Right cardiac atrium (tissue), 5 donors: ENCODE measurements around the gene SCAMP2. TPM values are rescaled to one million over a fixed set of nuclear protein-coding genes. Genes with fewer than 3 reads are reported as not detected.

ENCODE experiments used
- ATAC-seq, 2 donors: fragments of 200-7000 bp; cut with Tn5 transposase; one replicate each; pipeline versions ENCODE4 v1.8.0 to v1.9.1; 2020; ENCODE audit warnings: moderate library complexity in 2 of 2, mild to moderate bottlenecking in 1 of 2
- DNase-seq, 3 donors: peaks; one replicate each; pipeline ENCODE4 v3.0.0-alpha.2; 2020
- H3K27ac ChIP-seq: one replicate; pipeline ENCODE4 v1.5.1; 2013; ENCODE audit warnings: mild to moderate bottlenecking, low read length, control low read depth, moderate library complexity
- H3K27me3 ChIP-seq: one replicate; pipeline ENCODE4 v1.6.1; 2013; ENCODE audit not compliant: control insufficient read depth, insufficient read depth
- H3K4me1 ChIP-seq: one replicate; pipeline ENCODE4 v1.6.1; 2013; ENCODE audit warnings: low read length; ENCODE audit not compliant: control insufficient read depth, insufficient read depth
- H3K4me3 ChIP-seq: one replicate; pipeline ENCODE4 v1.5.1; 2013; ENCODE audit warnings: low read length, control low read depth
- H3K9me3 ChIP-seq: one replicate; pipeline ENCODE4 v1.6.1; 2013; ENCODE audit warnings: low read length; ENCODE audit not compliant: control insufficient read depth
- WGBS: extraction: QIAGEN DNeasy Blood & Tissue Kit; methylation state at CpG from one replicate; pipeline ENCODE4 v1.1.7; 2013; 5-methylcytosine and 5-hydroxymethylcytosine counted together
- intact Hi-C, 4 donors: fragments of 100-400 bp; cut with DNase I; formaldehyde crosslinking; loops; one replicate each; pipeline versions ENCODE4 v1.11.0 to v1.14.0; 2022 to 2023
- microRNA-seq, 2 donors: library from miRNA; unstranded; fragments of <30 nt; microRNA quantifications; one replicate each; pipeline ENCODE4 v1.2.0, GENCODE V29; 2020 to 2021
- polyA plus RNA-seq: library from polyadenylated mRNA; stranded (reverse); fragments of 200-250 nt; gene quantifications from one replicate; pipeline ENCODE4 v1.2.3, GENCODE V29; 2013
- total RNA-seq, 4 donors: library from RNA; stranded (reverse); fragmentation: NEBNext Ultra II Directional; extraction: Animal tissue kit (Norgen Biotek cat#: 25700); gene quantifications; one replicate each; pipeline ENCODE4 v1.2.1, GENCODE V29; 2021
- donor health status: healthy with polysubstance abuse.
- donor health status: DM: no; HTN: yes; CAD: no.
- donor health status: DM: no; HTN: no; CAD: no.
- donor health status: DM: no; HTN: yes; CAD: no; lungs with severe emphysema.
- donor health status: DM: yes; HTN: yes; CAD: no.

The SCAMP2 gene
- total and polyA plus RNA-seq, 5 donors, result 36.1 to 67.1 (median 61.4) TPM

DNA sequence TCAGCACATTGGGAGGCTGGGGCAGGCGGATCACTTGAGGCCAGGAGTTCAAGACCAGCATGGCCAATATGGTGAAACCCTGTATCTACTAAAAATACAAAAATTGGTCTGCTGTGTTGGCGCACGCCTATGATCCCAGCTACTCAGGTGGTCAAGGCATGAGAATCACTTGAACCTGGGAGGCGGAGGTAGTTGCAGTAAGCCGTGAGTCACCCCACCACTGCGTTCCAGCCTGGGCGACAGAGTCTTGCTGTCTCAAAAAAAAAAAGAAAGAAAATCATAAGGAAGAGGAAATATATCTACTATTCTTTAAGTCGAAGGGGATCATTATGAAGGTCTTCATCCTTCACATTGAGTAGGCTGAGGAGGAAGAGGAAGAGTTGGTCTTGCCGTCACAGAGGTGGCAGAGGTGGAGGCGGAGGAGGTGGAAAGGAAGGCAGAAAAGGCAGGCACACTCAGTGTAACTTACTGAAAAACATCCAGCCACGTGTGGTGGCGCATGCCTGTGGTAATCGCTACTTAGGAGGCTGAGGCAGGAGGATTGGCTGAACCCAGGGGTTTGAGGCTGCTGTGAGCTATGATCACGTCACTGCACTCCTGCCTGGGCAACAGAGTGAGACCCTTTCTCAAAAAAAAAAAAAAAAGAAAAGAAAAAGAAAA is 77.1 kb downstream of the SCAMP2 start:
- intact Hi-C loops, result no loop called here
- Histone ChIP-seq H3K9me3 (no peaks in the 10 kb centered on the region), H3K4me1 (peaks cover 10% of the 10 kb centered on the region), H3K27ac (no peak overlapping the region), H3K27me3 (no peaks in the 10 kb centered on the region), H3K4me3 (no peak overlapping the region)
- WGBS, result 93% methylated on average over 14 of the region's 14 CpGs
- DNase-seq (no peak), ATAC-seq (no peak)

DNA sequence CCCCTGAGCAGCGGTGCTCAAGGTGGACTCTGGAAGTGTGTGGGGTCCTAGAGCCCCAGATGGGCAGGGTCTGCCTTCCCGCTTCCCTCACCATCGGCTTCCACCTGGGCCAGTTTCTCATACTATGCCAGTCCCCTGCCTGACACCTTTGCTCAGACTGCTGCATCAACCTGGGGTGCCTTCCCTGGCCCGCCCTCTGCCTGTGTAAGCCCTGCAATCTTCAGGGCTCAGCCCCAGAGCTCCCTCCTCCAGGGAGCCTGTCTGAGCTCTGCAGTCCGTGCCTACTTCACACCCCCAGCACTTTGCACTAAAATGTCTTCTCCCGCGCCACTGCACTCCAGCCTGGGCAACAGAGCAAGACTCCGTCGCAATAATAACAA is 78.2 kb downstream of the SCAMP2 start:
- DNase-seq, result no peak
- Histone ChIP-seq H3K9me3 (no peaks in the 10 kb centered on the region), H3K4me3 (no peak overlapping the region), H3K27ac (no peak overlapping the region), H3K27me3 (no peaks in the 10 kb centered on the region), H3K4me1 (peaks cover 16% of the 10 kb centered on the region)
- ATAC-seq, result no peak
- 87% methylated on average over 9 of the region's 9 CpGs for WGBS
- intact Hi-C loops, result no loop called here

DNA sequence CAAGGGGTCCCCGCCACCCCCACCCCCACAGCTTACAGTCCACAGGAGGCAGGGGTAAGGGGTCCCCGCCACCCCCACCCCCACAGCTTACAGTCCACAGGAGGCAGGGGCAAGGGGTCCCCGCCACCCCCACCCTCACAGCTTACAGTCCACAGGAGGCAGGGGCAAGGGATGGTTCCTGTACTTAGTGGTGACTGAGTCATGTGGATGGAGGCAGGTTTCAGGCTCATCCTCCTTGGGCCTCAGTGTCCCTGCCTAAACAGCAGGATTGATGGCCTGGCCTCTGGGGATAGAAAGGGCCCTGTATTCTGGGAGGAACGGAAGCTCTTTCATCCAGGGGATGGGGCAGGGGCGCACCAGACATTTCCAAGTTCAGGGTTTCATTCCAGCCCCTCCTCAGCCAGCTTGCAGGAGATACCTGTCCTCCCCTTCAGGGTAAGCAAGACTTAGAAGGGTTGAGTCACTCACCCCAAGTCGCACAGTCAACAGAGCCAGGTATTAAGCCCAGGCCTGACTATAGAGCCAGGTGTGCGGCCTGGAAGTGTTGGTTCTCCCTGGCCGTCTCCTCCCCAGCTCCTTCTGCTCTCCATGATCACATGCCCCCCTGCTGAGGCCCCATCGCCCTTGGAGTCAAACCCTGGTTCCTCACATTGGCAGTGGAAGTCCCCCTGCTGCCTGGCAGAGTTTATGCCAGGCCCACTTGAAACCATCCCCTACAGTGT is 78.8 kb downstream of the SCAMP2 start:
- ATAC-seq (no peak), DNase-seq (no peak)
- H3K4me1 ChIP-seq, result peaks cover 19% of the 10 kb centered on the region
- intact Hi-C loops, result no loop called here
- H3K4me3 ChIP-seq, result no peak overlapping the region
- H3K27ac ChIP-seq, result no peak overlapping the region
- 86% methylated on average over 7 of the region's 9 CpGs for whole genome bisulfite sequencing
- no peaks in the 10 kb centered on the region for H3K9me3 ChIP-seq
- H3K27me3 ChIP-seq, result no peaks in the 10 kb centered on the region

Small RNA genes lying within 50 kb of the gene (microRNA-seq; reads per million reads assigned to microRNA genes)
- gene MIR6882, result 0.54 to 3.8 reads per million in 2 donors

Other genes starting within 250 kb of the SCAMP2 start
- 10 to 100 TPM; 14.1 to 19.7 (median 17.2) TPM for gene EDC3, start 177.3 kb downstream of the SCAMP2 start, total RNA-seq
- gene EDC3, start 177.3 kb downstream of the SCAMP2 start, polyA plus RNA-seq, result 8.6 TPM
- gene CYP1A1, start 147.8 kb downstream of the SCAMP2 start, total RNA-seq, result 1 to 10 TPM in 1 of 4 donors, under 1 TPM in 1, not detected in 2; 0.12 to 1.1 TPM
- gene CYP1A1, start 147.8 kb downstream of the SCAMP2 start, polyA plus RNA-seq, result 0.59 TPM
- not detected for gene CYP1A2, start 124.5 kb downstream of the SCAMP2 start, total RNA-seq
- 0.07 TPM for gene CYP1A2, start 124.5 kb downstream of the SCAMP2 start, polyA plus RNA-seq
- gene CSK, start 91.3 kb downstream of the SCAMP2 start, total RNA-seq, result 10 to 100 TPM; 52.9 to 68.3 (median 60.9) TPM
- 44.3 TPM for gene CSK, start 91.3 kb downstream of the SCAMP2 start, polyA plus RNA-seq
- gene LMAN1L, start 60.5 kb downstream of the SCAMP2 start, total RNA-seq, result 100 to 1,000 TPM in 3 of 4 donors, 10 to 100 TPM in 1; 66.2 to 216 (median 131) TPM
- 84.7 TPM for gene LMAN1L, start 60.5 kb downstream of the SCAMP2 start, polyA plus RNA-seq
- 10 to 100 TPM; 13.0 to 31.0 (median 20.9) TPM for gene CPLX3, start 46.7 kb downstream of the SCAMP2 start, total RNA-seq
- 13.3 TPM for gene CPLX3, start 46.7 kb downstream of the SCAMP2 start, polyA plus RNA-seq
- gene ULK3, start 30.2 kb downstream of the SCAMP2 start, total RNA-seq, result 10 to 100 TPM; 34.9 to 49.3 (median 45.9) TPM
- gene ULK3, start 30.2 kb downstream of the SCAMP2 start, polyA plus RNA-seq, result 35.0 TPM
- gene MPI, start 16.7 kb upstream of the SCAMP2 start, total RNA-seq, result 10 to 100 TPM; 39.1 to 59.8 (median 47.7) TPM
- 47.9 TPM for gene MPI, start 16.7 kb upstream of the SCAMP2 start, polyA plus RNA-seq
- gene FAM219B, start 33.5 kb upstream of the SCAMP2 start, total RNA-seq, result 100 to 1,000 TPM; 108 to 128 (median 121) TPM
- 44.9 TPM for gene FAM219B, start 33.5 kb upstream of the SCAMP2 start, polyA plus RNA-seq
- 100 to 1,000 TPM; 802 to 917 (median 853) TPM for gene COX5A, start 64.7 kb upstream of the SCAMP2 start, total RNA-seq
- 2,062 TPM for gene COX5A, start 64.7 kb upstream of the SCAMP2 start, polyA plus RNA-seq
- gene RPP25, start 83.4 kb upstream of the SCAMP2 start, total RNA-seq, result 1 to 10 TPM; 5.3 to 8.1 (median 6.3) TPM
- gene RPP25, start 83.4 kb upstream of the SCAMP2 start, polyA plus RNA-seq, result 3.5 TPM
- gene SCAMP5, start 122.2 kb upstream of the SCAMP2 start, total RNA-seq, result 10 to 100 TPM in 1 of 4 donors, 1 to 10 TPM in 3; 4.5 to 10.2 (median 7.4) TPM
- 4.7 TPM for gene SCAMP5, start 122.2 kb upstream of the SCAMP2 start, polyA plus RNA-seq
- 1 to 10 TPM; 4.7 to 6.3 (median 5.2) TPM for gene PPCDC, start 150.2 kb upstream of the SCAMP2 start, total RNA-seq
- gene PPCDC, start 150.2 kb upstream of the SCAMP2 start, polyA plus RNA-seq, result 12.6 TPM